NT2/D1 (cell line): ENCODE data around the gene HSPA4.

Experiments used
- SUZ12 ChIP-seq: IDR thresholded peaks from 2 replicates; pipeline ENCODE4 v1.6.1; 2011; ENCODE audit not compliant: insufficient read length, insufficient read depth; ENCODE audit errors: extremely low read depth
- YY1 ChIP-seq: IDR thresholded peaks from 2 replicates; pipeline ENCODE4 v1.6.1; 2011; ENCODE audit not compliant: insufficient read length, insufficient read depth
- ZNF274 ChIP-seq: IDR thresholded peaks from 2 replicates; pipeline ENCODE4 v1.6.1; 2011; ENCODE audit warnings: mild to moderate bottlenecking, low read depth, low read length

GRCh38 chr5:133035224-133035623, 16.6 kb upstream of the HSPA4 start:
- no peak for TF ChIP-seq YY1
- TF ChIP-seq ZNF274: no peak
- TF ChIP-seq SUZ12: no peak
